Activated B cell treated with CpG ODN at 0.5 μM for 24 hours (primary cell): ENCODE results near the gene APBA2. TPM values are rescaled to one million over a fixed set of nuclear protein-coding genes. Genes with fewer than 3 reads are reported as not detected.
"Not testable (repeated sequence)": the region's sequence is repeated elsewhere in the genome, so short reads cannot be mapped to it uniquely, and the experiment has no call there.

ENCODE experiments used
- ATAC-seq: fragments of 200-7000 bp; cut with Tn5 transposase; one replicate; pipeline ENCODE4 v1.10.0; 2021; ENCODE audit warnings: low read depth, mild to moderate bottlenecking, moderate library complexity
- CTCF ChIA-PET: fragments of 350-600 bp; sonication (Branson Sonifier 250); formaldehyde crosslinking; loops from one replicate; lab custom pipeline; 2021; ENCODE audit warnings: antibody characterized with exemption; lab: Charles Lee
- POLR2A ChIA-PET: fragments of 350-600 bp; sonication (Branson Sonifier 250); formaldehyde crosslinking; loops from one replicate; lab custom pipeline; 2021; ENCODE audit warnings: antibody characterized with exemption; lab: Charles Lee
- DNase-seq: peaks from one replicate; pipeline ENCODE4 v3.0.0; 2022
- H3K27ac Mint-ChIP-seq: one replicate; pipeline ENCODE4 v1.8.0; 2020; ENCODE audit warnings: mixed read lengths
- H3K27me3 Mint-ChIP-seq: one replicate; pipeline ENCODE4 v1.8.0; 2021; ENCODE audit warnings: mixed read lengths
- H3K36me3 Mint-ChIP-seq: one replicate; pipeline ENCODE4 v1.8.0; 2021; ENCODE audit warnings: low read depth, mixed read lengths
- H3K4me1 Mint-ChIP-seq: one replicate; pipeline ENCODE4 v1.8.0; 2021; ENCODE audit warnings: mixed read lengths
- H3K4me3 Mint-ChIP-seq: one replicate; pipeline ENCODE4 v1.8.0; 2020; ENCODE audit warnings: mild to moderate bottlenecking, mixed read lengths
- H3K9me3 Mint-ChIP-seq: one replicate; pipeline ENCODE4 v1.8.0; 2020; ENCODE audit warnings: mixed read lengths
- CTCF ChIP-seq: fragments of 200-600 bp; IDR thresholded peaks from one replicate; pipeline ENCODE4 v1.8.0; 2022; ENCODE audit warnings: antibody characterized with exemption, mild to moderate bottlenecking
- intact Hi-C: fragments of 100-400 bp; cut with micrococcal nuclease; formaldehyde crosslinking; loops from one replicate; pipeline ENCODE4 v1.15.1; 2024
- total RNA-seq: library from RNA; stranded (reverse); gene quantifications from 2 replicates; pipeline ENCODE4 v1.2.3, GENCODE V29; 2022

APBA2 gene
- total RNA-seq, 1 donor from 2014 or later = not detected

- Mint-ChIP-seq H3K4me1 (no peaks in the 10 kb centered on the region), H3K27me3 (peaks cover 11% of the 10 kb centered on the region), H3K4me3 (no peak overlapping the region), H3K9me3 (peaks cover 22% of the 10 kb centered on the region), H3K27ac (no peak overlapping the region), H3K36me3 (no peaks in the 10 kb centered on the region)
- POLR2A ChIA-PET = no interaction called here
- DNase-seq = no peak
- CTCF ChIA-PET = no interaction called here
- TF ChIP-seq CTCF = no peak
- intact Hi-C loops = no loop called here
- ATAC-seq = no peak
Measured at GRCh38 chr15:29159771-29160455, 274.1 kb downstream of the APBA2 start.

GRCh38 chr15:29162411-29162810 lies 276.6 kb downstream of the APBA2 start:
- H3K9me3 Mint-ChIP-seq = peaks cover 22% of the 10 kb centered on the region
- POLR2A ChIA-PET = no interaction called here
- H3K36me3 Mint-ChIP-seq = no peaks in the 10 kb centered on the region
- no peaks in the 10 kb centered on the region for H3K4me1 Mint-ChIP-seq
- DNase-seq = no peak
- H3K4me3 Mint-ChIP-seq = no peak overlapping the region
- intact Hi-C loops = no loop called here
- H3K27ac Mint-ChIP-seq = no peak overlapping the region
- H3K27me3 Mint-ChIP-seq = peaks cover 19% of the 10 kb centered on the region
- ATAC-seq = no peak
- CTCF ChIA-PET = no interaction called here
- TF ChIP-seq CTCF = no peak

- DNase-seq, ATAC-seq, intact Hi-C loops, H3K4me1 Mint-ChIP-seq, H3K4me3 Mint-ChIP-seq, H3K9me3 Mint-ChIP-seq, H3K36me3 Mint-ChIP-seq, H3K27ac Mint-ChIP-seq, CTCF ChIA-PET, POLR2A ChIA-PET: not testable (repeated sequence)
- peaks cover 13% of the 10 kb centered on the region for H3K27me3 Mint-ChIP-seq
Measured at GRCh38 chr15:29167122-29167521, 281.3 kb downstream of the APBA2 start.

Other genes starting within 250 kb of the APBA2 start
- 0.78 TPM in 1 of 2 replicates, not detected in the other for gene GOLGA8M, start 173.6 kb upstream of the APBA2 start, total RNA-seq
- not detected in 2 replicates for gene GOLGA6L7, start 37.3 kb upstream of the APBA2 start, total RNA-seq